NCI-H2171 (cell line): ENCODE measurements around the gene PELI2.

ENCODE experiments used
- DNase-seq: peaks from one replicate; lab custom pipeline; 2025; lab: John Stamatoyannopoulos, UW

The PELI2 gene

GRCh38 chr14:56205881-56206280 lies 87.7 kb downstream of the PELI2 start:
- DNase-seq, result no peak

GRCh38 chr14:56206596-56206995 lies 88.4 kb downstream of the PELI2 start:
- no peak for DNase-seq

GRCh38 chr14:56207626-56208292 lies 89.5 kb downstream of the PELI2 start:
- no peak for DNase-seq

GRCh38 chr14:56208520-56208919 lies 90.3 kb downstream of the PELI2 start:
- no peak for DNase-seq

- no peak for DNase-seq
Measured at GRCh38 chr14:56210571-56210970, 92.4 kb downstream of the PELI2 start.

GRCh38 chr14:56211084-56211483 lies 92.9 kb downstream of the PELI2 start:
- no peak for DNase-seq

GRCh38 chr14:56211844-56212243 lies 93.6 kb downstream of the PELI2 start:
- DNase-seq, result no peak

- no peak for DNase-seq
Measured at GRCh38 chr14:56212521-56212920, 94.3 kb downstream of the PELI2 start.

GRCh38 chr14:56213306-56213705 lies 95.1 kb downstream of the PELI2 start:
- DNase-seq, result no peak

- no peak for DNase-seq
Measured at GRCh38 chr14:56215180-56215579, 97.0 kb downstream of the PELI2 start.

GRCh38 chr14:56216626-56217379 lies 98.6 kb downstream of the PELI2 start:
- DNase-seq, result peak; percentile 38

- DNase-seq, result no peak
Measured at GRCh38 chr14:56217380-56218045, 99.3 kb downstream of the PELI2 start.

GRCh38 chr14:56219666-56220413 lies 101.6 kb downstream of the PELI2 start:
- DNase-seq, result no peak

- DNase-seq, result no peak
Measured at GRCh38 chr14:56221382-56222128, 103.3 kb downstream of the PELI2 start.

GRCh38 chr14:56224229-56224628 lies 106.0 kb downstream of the PELI2 start:
- DNase-seq, result peak; percentile 24

- DNase-seq, result no peak
Measured at GRCh38 chr14:56224691-56225681, 106.8 kb downstream of the PELI2 start.

- no peak for DNase-seq
Measured at GRCh38 chr14:56235388-56235787, 117.2 kb downstream of the PELI2 start.

- no peak for DNase-seq
Measured at GRCh38 chr14:56237398-56237797, 119.2 kb downstream of the PELI2 start.

- DNase-seq, result no peak
Measured at GRCh38 chr14:56241461-56241860, 123.2 kb downstream of the PELI2 start.

- no peak for DNase-seq
Measured at GRCh38 chr14:56243110-56243509, 124.9 kb downstream of the PELI2 start.
